Lower leg skin (tissue), 3 donors: ENCODE results near the gene PRC1.

Source experiments
- POLR2A ChIP-seq, 2 donors: fragments of 450-650 bp; IDR thresholded peaks; one replicate each; pipeline ENCODE4 v1.6.1; 2016 to 2017; ENCODE audit warnings: antibody characterized with exemption in 2 of 2, mild to moderate bottlenecking in 1 of 2, moderate library complexity in 1 of 2
- TF ChIP-seq, protein P1 (sequence below), 3 donors: fragments of 450-650 bp; IDR thresholded peaks; one replicate each; pipeline ENCODE4 v1.5.1; 2016; ENCODE audit warnings: antibody characterized with exemption in 3 of 3, mild to moderate bottlenecking in 3 of 3, moderate library complexity in 2 of 3

DNA sequence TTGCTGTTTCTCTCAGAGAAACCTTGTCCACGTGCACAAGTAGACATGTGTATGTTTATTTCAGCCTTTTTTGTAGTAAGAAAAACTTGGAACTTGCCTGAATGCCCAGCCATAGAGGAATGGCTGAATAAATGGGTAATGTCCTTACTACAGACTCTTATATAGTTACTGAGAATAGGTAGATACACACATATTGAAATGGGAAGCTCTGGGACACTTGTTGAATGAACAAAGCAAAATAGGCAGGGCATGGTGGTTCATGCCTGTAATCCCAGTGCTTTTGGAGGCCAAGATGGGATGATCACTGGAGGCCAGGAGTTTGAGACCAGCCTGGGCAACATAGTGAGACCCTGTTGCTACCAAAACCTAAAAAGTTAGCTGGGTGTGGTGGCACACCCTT lies 57.5 kb downstream of the PRC1 start:
- no peak for TF ChIP-seq POLR2A (IDR thresholded peaks at IDR 0.05)
- TF ChIP-seq, protein P1, sequence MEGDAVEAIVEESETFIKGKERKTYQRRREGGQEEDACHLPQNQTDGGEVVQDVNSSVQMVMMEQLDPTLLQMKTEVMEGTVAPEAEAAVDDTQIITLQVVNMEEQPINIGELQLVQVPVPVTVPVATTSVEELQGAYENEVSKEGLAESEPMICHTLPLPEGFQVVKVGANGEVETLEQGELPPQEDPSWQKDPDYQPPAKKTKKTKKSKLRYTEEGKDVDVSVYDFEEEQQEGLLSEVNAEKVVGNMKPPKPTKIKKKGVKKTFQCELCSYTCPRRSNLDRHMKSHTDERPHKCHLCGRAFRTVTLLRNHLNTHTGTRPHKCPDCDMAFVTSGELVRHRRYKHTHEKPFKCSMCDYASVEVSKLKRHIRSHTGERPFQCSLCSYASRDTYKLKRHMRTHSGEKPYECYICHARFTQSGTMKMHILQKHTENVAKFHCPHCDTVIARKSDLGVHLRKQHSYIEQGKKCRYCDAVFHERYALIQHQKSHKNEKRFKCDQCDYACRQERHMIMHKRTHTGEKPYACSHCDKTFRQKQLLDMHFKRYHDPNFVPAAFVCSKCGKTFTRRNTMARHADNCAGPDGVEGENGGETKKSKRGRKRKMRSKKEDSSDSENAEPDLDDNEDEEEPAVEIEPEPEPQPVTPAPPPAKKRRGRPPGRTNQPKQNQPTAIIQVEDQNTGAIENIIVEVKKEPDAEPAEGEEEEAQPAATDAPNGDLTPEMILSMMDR (IDR thresholded peaks at IDR 0.05) = no peak
